LoVo (cell line): ENCODE measurements around the gene PLXNB3.
A peak's percentile ranks its signal among the peaks of the same experiment; 100 is the strongest.

ENCODE experiments used
- DNase-seq: peaks from one replicate; pipeline ENCODE4 v3.0.0-alpha.2; 2016; ENCODE audit warnings: low spot score

Gene PLXNB3

GRCh38 chrX:153791104-153791852 is 27.2 kb downstream of the PLXNB3 start:
- DNase-seq = no peak

GRCh38 chrX:153792368-153792767 is 28.3 kb downstream of the PLXNB3 start:
- DNase-seq = no peak

DNA sequence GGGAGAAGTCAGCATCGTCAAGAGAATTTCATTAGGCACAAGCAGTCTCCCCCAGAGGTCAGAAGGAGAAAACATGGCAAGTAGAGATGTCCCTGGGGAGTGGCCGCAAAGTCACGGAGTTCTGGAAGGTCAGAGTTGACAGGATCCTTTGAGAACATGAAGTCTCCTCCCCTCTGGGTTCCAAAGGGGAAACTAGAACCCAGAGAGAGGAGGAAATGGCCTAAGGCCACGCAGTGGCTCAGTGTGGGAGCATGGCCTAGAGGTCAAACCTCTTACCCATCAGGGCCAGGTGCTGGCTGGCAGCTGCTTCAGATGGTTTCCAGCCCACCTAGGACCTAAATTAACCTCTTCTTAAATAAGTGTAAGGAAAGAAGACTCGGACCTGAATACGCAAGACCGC is 29.2 kb downstream of the PLXNB3 start:
- DNase-seq = no peak

DNA sequence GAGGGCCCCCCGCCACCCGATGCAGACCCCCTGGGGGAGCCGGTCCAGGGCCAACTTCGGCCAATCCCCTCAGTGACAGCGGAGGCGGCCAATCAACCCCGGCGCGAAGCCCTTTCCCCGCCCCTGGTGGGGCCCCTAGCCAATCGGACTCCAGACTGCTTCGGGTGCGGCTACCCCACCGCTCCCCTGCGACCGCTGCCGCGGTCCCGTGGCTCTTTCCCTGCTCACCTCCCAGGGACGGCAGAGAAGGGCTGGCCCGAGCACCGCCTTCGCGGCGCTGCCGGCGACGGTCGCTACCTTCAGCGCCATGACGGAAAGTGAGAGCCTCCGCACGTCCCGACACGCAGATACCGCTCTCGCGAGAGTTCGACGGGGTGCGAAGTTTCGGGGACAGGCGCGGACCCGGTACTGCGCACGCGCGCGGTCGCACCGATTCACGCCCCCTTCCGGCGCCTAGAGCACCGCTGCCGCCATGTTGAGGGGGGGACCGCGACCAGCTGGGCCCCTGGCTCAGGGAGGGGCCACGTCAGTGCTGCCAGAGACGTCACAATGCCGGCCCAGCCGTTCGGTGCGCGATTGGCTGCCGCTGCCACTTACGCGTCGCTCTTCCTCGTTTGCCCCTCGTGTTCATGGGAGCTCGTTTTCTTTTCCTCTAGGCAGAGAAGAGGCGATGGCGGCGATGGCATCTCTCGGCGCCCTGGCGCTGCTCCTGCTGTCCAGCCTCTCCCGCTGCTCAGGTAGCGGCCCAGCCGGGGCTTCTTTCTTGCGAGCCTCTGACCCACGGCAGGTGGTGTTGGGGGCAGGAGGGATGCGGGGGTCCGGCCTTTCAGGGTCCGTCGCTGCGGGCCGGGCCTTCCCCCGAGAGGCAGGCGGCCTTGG is 30.2 kb downstream of the PLXNB3 start, which contains the start of the genes IDH3G and SSR4:
Gene IDH3G (minus strand): TSS at position 358 of the 879 bp plus-strand sequence. CDS start 49 bp downstream, at position 309.
Gene SSR4 (plus strand): TSS at position 651 of the 879 bp plus-strand sequence. CDS start 20 bp downstream, at position 671.
- DNase-seq = peak; percentile 93

DNA sequence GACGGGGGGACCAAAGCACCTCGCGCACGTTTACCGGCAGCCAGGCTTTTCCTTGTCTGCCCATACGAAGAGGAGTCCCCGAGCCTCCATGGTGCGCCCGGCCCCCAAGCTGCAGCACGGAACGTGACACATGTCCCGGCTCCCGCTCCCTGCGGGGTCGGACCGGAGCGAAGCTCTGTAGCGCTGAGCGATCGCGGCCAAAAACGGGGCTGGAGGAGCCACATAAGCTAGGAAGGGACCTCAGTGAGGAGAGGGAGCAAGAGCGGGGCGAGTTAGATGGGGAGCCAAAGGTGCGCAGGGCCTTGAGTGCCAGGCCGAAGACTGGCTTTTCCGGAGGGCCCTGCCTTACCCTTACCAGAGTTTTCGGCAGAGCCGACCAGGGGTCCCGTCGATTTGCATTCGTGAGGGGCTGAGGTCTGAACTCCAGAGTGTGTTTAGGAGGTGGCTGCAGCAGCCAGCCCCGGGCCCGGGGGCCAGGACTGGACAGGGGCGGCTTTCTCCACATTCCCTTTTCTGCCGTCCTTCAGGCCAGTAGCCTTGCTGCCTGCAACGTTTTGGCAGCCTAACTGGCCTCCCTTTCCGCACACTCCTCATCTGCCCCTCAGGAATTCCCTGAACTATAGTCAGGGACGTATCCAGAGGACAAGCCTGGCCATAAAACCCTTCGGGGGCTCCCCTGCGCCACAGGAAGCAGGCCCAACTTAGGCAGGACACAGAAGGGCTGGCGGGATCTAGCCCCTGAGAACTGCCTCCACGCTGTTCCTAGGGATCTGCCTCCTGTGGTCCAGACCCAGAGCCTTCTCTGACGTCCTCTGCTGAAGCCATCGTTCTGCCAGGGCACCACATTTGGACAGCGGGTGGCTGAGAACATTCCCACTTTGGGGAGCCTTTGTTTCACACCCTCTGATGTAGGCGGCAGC is 31.1 kb downstream of the PLXNB3 start:
- no peak for DNase-seq

- no peak for DNase-seq
Observed at GRCh38 chrX:153797415-153798015, 33.5 kb downstream of the PLXNB3 start.

DNA sequence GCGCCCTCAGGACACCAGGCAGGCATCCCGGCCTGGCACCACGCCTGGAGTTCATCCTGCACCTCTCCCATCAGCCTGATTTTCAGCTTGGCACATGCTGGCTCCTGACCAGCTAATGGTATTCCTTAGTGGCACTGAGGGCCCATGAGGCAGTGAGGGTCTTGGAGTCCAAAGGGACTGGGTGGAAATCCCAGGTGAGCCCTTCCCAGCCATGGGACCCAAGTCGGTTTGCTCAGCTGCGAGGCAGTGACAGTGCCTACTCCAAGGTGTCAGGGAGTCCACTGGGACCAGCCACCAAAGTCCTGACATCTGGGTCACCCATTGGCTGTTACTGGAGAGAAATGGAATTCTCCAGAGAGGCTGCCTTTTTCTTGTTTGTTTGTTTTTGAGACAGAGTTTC is 35.3 kb downstream of the PLXNB3 start:
- no peak for DNase-seq

- DNase-seq = no peak
Observed at GRCh38 chrX:153800177-153800722, 36.2 kb downstream of the PLXNB3 start.

DNA sequence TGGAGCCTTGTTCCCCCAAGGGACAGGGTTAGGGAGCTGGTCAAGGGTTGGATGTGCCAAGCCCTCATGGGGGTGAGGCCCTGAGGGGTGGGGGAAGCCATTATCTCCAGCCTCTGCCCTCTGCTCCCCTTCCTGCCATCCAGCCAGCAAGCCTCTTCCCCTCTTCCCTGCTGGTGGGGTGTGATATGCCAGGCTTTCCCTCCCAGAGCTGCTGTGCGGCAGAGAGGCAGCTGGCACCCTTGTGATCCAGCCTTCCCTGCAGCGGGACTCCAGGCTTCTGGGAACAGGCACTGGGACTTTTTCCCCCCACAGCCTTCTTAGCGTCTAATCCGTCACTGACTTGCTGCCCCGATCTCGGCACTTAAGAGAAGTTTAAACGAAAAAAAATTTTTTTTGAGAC is 36.7 kb downstream of the PLXNB3 start:
- DNase-seq = no peak

DNA sequence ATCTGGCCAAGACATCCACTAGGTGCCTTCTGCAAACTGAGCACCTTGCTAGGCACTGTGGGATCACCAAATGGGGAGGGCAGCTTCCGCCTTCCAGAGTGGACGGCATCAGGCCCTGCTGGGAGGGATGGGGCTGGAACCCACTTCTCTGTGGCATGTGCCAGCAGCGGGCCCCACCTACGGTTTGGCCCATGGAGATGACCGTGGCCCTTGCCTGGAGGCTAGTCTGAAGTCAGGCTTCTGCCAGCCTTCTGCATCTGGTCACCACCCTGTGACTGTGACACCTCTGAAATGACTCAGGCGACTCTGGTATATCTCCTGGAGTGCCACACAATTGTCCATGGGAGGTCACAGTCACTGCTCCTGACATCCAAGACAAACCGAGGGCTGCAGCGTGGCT is 37.6 kb downstream of the PLXNB3 start:
- no peak for DNase-seq

DNA sequence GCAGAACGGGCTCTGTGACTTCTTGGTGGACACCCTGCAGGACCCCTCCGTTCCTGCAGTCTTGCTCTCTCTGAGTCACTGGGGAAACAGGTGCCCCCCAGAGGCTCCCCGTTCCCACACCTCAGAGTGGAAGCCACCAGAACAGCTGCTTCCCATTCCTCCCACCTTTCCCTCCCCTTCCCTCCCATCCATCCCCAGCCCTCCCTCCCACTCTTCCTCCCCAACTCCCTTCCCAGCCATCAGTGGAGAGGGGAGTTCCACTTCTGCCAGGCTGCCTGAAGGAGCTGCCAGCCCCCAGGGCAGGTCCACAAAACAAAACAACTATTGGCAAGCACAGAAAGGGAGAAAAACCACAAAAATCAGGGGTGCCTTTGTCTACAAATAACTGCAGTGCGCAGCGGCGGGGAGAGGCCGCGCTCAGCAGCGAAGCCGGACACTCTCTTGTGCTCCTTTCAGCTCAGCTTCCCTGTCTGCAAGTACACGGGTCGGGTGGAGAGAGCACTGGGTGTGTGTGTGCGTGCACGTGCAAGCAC is 38.5 kb downstream of the PLXNB3 start:
- no peak for DNase-seq

- no peak for DNase-seq
Observed at GRCh38 chrX:153803211-153804099, 39.4 kb downstream of the PLXNB3 start.

DNA sequence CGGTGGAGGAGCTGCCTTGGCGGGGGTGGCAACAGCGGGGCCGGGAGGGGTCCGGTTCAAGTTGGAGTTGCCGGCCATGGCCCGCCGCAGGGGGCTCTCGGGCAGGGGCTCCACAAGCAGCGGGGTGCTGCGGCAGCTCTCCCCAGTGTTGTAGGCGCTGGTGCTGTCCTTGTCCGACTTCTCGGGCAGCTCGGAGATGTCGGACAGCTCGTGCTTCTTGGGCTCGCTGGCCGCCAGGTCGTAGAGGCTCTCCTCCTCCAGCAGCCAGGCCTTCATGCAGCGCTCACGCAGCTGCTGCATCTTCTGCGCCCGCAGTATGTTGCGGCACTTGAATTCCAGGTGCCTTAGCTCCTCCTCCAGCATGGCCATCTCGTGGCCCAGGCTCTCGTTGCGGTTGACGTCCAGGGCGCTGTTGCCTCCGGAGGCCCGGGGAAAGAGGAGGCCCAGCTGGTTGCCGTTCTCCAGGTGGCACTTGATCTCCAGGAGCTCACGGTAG is 40.1 kb downstream of the PLXNB3 start:
- DNase-seq = no peak

DNA sequence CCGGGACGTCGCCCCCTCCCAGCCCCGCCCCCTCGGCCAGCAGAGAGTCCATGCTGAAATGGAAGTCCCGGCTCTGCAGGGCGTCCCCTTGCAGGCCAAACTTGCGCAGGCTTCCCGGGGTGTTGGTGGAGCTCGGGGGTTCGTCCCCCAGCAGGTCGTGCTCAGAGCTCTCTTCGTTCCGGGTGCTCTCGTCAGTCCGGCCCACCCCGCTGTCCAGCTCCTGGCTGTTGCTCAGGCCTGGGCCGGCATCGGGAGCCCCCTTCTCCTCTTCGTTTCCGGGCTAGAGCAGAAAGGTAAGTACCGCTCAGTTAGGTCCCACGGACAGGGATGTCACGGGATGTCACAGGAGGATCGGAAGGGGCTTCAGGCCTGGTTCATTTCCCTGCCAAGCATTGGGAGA is 40.6 kb downstream of the PLXNB3 start:
- DNase-seq = no peak

GRCh38 chrX:153805436-153805835 is 41.4 kb downstream of the PLXNB3 start:
- DNase-seq = no peak

DNA sequence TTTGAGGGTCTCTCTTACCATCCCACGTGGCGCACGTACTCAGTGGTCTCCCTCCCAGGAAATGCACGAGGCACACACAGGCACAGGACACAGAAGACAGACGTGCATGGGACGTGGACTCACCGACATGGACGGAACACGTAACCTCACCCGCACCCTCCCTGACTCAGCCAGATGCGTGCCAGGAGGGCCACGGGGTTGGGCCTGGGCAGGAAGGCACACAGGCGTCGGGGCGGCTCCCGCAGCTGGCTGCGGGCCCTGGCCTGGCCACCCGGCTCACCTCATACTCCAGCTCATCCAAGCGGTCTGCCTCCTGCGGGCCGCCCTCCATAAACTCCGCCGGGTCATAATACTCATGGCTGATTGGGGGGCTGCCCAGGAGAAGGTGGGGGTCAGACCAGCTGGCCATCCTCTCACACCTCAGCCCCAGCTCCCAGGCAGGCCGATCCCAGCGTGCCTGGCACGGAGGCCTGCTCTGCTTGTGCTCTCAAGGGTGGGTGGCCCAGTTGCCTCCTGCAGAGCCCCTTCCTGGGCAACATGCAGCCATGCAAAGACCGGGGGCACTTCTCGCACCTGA is 43.0 kb downstream of the PLXNB3 start:
- no peak for DNase-seq

DNA sequence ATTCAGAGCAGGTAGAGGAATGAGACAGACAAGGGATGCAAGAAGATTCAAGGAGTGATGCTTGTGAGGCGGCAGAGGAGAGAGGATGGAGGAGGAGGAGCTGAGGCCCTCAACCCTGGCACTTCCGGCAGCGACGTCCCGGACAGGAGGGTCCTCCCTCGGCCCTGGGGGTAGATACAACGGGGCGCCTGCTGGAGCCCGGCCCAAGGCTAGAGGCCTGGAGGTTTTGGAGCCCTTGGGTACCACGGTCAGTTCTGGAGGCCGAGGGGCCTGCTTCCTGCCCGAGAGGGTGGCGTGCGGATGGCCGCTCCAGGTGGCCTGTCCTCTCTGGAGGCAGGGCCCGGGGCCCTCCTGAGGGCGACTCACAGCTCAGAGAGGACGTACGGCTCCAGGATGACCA is 43.9 kb downstream of the PLXNB3 start:
- DNase-seq = no peak

- DNase-seq = no peak
Observed at GRCh38 chrX:153812220-153812619, 48.2 kb downstream of the PLXNB3 start.

DNA sequence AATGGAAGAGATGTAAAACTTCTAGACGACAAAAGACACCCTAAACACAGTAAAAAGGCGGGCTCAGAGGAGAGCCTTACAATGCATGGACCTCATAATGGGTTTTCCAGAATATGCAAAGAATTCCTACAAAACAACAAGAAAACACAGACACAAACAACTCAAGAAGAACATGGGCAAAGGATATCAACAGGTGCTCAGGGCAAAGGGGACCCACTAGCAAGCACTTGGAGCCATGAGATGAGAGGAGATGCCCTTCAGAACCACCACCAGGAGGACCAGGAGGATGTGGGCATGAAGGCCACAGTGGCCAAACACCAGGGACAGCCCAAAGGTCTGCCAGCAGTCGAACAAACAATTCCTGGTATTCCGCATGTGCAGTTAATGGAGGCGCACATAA is 49.1 kb downstream of the PLXNB3 start:
- no peak for DNase-seq
